GM18861 (cell line): ENCODE measurements around the gene XYLB.

Experiments
- ATAC-seq: cut with Tn5 transposase; IDR thresholded peaks from one replicate; pipeline ENCODE4 v1.9.1; 2021; ENCODE audit not compliant: unreplicated experiment

The XYLB gene

GRCh38 chr3:38454178-38454883 is 107.7 kb downstream of the XYLB start:
- ATAC-seq = no peak

- ATAC-seq = no peak
Observed at GRCh38 chr3:38454884-38455638, 108.5 kb downstream of the XYLB start.

GRCh38 chr3:38455639-38456430 is 109.2 kb downstream of the XYLB start:
- no peak for ATAC-seq

- ATAC-seq = no peak
Observed at GRCh38 chr3:38457111-38458003, 110.8 kb downstream of the XYLB start.

- ATAC-seq = no peak
Observed at GRCh38 chr3:38458796-38459498, 112.4 kb downstream of the XYLB start.

- ATAC-seq = no peak
Observed at GRCh38 chr3:38459499-38460048, 113.0 kb downstream of the XYLB start.

- ATAC-seq = no peak
Observed at GRCh38 chr3:38460377-38461270, 114.0 kb downstream of the XYLB start.
